Retinal pigment epithelial cell (primary cell): ENCODE data around the gene DIP2C.

Experiments used
- DNase-seq: peaks from one replicate; pipeline ENCODE4 v3.0.0-alpha.2; 2010; ENCODE audit warnings: low read depth
- H3K4me3 ChIP-seq: 2 replicates; pipeline ENCODE4 v1.5.1; 2011; ENCODE audit warnings: mild to moderate bottlenecking, low read length, control low read depth, moderate library complexity
- TF ChIP-seq, protein P1 (sequence below): conservative IDR thresholded peaks from 2 replicates; pipeline ENCODE4 v1.5.1; 2011; ENCODE audit warnings: low read depth, low read length, control low read depth, inconsistent platforms

DIP2C gene

DNA sequence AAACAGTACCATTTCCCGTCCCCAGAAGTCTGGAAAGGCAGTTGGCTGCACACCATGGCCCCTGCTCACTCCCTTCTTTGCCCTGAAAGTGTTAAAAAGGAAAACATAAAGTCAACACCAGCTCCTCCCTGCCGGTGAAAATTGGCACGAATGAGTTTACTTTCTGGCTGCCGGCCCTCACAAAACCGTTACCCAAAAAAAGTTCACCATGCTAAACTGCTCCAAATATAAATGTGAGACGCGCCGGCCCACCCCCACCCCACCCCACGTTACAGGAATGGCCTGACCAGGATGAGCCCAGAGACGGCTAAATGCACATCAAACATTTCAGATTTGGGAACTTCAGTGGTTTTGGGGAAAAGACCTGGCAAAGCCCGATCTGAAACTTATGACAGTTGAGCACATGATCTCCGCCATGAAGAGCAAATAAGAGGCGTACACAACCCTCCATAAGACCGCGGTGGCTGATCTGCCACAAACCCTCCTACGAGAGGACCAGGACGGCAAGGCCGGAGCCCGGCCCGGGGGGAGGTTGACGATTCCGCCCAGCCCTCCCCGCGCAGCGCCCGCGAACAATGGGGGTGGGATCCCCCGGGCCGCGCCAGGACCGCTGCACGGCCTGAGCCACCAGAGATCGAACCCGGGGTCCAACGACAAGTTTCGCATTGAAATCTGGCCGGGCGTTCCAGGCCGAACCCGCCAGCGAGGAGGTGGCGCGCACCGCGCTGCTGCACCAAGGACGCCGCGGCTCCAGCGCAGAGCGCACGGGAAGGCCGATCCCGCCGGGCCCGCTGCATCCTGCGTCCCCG lies 952 bp downstream of the DIP2C start:
- DNase-seq = no peak
- TF ChIP-seq, protein P1, sequence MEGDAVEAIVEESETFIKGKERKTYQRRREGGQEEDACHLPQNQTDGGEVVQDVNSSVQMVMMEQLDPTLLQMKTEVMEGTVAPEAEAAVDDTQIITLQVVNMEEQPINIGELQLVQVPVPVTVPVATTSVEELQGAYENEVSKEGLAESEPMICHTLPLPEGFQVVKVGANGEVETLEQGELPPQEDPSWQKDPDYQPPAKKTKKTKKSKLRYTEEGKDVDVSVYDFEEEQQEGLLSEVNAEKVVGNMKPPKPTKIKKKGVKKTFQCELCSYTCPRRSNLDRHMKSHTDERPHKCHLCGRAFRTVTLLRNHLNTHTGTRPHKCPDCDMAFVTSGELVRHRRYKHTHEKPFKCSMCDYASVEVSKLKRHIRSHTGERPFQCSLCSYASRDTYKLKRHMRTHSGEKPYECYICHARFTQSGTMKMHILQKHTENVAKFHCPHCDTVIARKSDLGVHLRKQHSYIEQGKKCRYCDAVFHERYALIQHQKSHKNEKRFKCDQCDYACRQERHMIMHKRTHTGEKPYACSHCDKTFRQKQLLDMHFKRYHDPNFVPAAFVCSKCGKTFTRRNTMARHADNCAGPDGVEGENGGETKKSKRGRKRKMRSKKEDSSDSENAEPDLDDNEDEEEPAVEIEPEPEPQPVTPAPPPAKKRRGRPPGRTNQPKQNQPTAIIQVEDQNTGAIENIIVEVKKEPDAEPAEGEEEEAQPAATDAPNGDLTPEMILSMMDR = no peak
- peak overlapping the region; percentile 74 for H3K4me3 ChIP-seq

DNA sequence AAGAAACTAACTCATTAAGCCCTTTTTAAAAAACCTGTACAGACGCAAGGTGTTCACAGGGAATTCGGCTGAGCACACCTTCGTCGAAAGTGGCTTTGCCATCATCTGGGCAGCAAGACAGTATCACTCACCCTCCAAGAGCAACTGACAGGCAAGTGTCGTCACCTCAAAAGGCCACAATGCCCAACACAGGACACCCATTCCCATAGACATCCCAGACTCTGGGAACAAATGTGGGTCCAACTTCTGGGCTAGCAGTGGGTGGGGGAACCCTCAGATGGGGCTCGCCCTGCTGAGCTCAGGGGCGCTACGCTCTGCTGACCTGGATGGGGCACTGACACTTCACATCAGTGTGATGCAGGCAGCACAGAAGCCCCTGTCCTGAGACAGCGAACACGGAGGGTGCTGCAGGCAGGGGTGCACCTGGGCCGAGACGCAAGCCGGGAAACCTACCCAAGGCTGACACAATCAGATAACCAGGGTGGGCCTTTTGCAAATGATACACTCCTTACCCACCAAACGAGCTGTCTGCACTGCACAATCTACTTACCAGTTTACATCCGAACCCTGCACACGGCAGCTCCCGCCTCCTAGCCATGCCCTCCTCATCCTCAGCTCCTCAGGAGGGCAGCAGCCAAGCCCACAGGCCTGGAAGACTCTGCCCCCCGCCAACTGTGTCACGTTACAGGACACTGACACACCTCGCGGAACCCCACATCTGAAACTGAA lies 1.7 kb downstream of the DIP2C start:
- TF ChIP-seq, protein P1 = no peak
- H3K4me3 ChIP-seq = peak overlapping the region; percentile 74

DNA sequence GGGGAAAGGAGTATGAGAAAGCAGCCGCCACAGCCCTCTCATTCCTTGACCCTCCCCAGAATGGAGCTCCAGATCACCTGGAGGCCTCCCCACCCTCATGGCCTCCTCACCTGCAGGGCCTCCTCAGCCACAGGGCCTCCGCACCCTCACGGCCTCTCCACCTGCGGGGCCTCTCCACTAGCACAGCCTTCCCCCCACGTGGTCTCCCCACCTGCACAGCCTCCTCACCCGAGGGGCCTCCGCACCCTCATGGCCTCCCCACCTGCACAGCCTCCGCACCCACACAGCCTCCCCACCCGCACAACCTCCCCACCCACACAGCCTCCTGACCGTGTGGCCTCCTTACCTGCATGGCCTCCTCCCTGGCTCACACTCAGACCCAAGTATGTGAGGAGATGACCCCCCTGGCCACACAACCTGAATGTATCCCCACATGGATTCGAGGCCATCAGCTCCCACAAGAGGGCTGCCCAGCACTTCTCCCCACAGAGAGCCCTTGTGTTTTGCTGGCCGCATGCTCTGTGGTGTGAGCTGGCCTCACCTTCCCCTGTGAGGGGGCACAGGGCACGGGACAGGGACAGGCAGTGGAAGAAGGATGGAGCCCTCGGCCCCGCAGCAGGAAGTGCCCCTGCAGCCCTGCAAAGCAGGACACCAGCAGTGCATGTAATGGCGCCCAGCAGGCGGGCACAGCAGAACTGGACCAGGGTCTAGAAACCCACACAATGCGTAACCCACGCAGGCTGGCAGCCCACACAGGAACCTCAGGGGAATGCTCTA lies 3.1 kb downstream of the DIP2C start:
- TF ChIP-seq, protein P1 = no peak
- no peak overlapping the region for H3K4me3 ChIP-seq
- no peak for DNase-seq

More for the DNA sequence above, 1.7 kb downstream of the DIP2C start:
- DNase-seq = no peak

DNA sequence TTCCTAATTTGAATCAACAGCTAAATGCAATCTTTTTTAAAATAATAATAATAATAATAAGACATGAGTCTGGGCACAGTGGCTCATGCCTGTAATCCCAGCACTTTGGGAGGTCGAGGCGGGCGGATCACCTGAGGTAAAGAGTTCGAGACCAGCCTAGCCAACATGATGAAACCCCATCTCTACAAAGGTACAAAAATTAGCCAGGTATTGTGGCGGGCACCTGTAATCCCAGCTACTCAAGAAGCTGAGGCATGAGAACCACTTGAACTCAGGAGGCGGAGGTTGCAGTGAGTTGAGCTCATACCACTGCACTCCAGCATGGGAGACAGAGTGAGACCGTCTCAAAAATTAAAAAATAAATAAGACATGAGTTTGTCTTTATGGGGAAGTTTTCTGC lies 3.9 kb downstream of the DIP2C start:
- TF ChIP-seq, protein P1 = no peak
- DNase-seq = no peak
- H3K4me3 ChIP-seq = no peak overlapping the region

DNA sequence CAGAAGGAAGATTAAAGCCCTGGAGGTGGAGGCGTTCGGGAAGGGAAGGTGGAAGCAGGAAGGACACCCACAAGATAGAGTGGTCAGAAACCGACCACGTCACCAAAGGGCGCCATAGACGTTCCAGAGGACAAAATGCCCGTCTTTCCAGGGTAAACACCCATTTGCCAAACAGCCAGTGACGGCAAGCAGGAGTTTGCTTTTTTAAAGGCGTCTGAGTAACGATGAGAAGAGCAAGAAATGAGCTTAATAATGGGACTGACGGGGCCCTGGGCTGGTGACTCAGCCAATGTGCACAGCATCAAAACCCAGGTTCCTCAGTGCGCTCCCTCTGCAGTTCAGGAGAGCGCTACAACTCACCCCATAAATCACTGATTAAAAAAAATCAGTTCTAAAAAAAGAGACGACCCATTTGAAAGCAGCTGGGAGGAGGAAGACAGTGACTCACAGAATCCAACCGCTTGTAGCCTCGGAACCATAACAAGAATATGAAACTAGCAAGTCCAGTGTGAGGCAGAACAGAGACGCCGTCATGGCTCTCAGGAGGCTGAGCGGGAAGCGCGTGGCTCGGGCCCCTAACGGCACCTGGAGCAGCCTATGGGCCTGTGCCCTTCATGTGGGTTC lies 5.9 kb downstream of the DIP2C start:
- TF ChIP-seq, protein P1 = peak; percentile 25
- peak; percentile 55 for DNase-seq
- H3K4me3 ChIP-seq = peak overlapping the region; percentile 5

DNA sequence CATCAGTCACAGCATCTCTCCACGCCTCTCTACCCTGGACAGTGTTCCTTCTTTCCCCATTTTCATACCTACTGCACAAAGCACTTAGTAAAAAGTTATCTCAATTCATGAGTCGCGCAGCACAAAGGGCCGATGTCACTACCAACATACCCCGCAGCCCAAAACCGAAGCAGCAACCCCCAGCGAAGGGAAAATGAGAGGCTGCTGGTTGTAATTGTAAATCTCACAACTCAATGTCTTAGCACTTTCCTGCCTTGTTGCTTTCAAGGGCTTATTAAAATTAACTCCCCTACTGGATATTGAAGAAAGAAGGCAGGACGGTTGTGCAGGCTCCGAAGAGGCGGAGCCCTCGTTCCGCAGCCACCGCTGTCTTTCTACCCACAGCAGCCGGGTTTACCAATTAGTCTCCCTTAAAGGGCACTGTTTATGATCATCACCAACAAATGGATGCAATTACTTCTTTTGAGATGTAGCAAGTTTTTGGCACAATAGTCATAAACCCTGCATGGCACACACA lies 6.5 kb downstream of the DIP2C start:
- DNase-seq = no peak
- TF ChIP-seq, protein P1 = no peak
- no peak overlapping the region for H3K4me3 ChIP-seq
